Natural killer cell (primary cell): Measurements from ENCODE around the gene KCNT1. TPM values are rescaled to one million over a fixed set of nuclear protein-coding genes. Genes with fewer than 3 reads are reported as not detected.

Experiments
- ATAC-seq, 3 donors: fragments of 150-1000 bp in 2 of 3; fragments of 200-7000 bp in 1 of 3; cut with Tn5 transposase; 1 replicate in 1 of 3; 2 replicates in 2 of 3; pipeline ENCODE4 v1.10.0; 2021; ENCODE audit warnings: mild to moderate bottlenecking in 2 of 3, moderate library complexity in 2 of 3
- DNase-seq, 2 donors: peaks; one replicate each; pipeline versions ENCODE4 v3.0.0 to v3.0.0-alpha.2; 2013 to 2021; ENCODE audit warnings: mixed read lengths in 1 of 2
- H3K27ac ChIP-seq: one replicate; pipeline ENCODE4 v1.5.1; 2013; ENCODE audit warnings: mild to moderate bottlenecking, low read length
- H3K27me3 ChIP-seq: one replicate; pipeline ENCODE4 v1.6.1; 2013; ENCODE audit warnings: low read length; ENCODE audit not compliant: control insufficient read depth, insufficient read depth
- H3K36me3 ChIP-seq: one replicate; pipeline ENCODE4 v1.6.1; 2013; ENCODE audit warnings: low read length; ENCODE audit not compliant: control insufficient read depth, insufficient read depth
- H3K4me1 ChIP-seq: one replicate; pipeline ENCODE4 v1.6.1; 2013; ENCODE audit warnings: low read length; ENCODE audit not compliant: control insufficient read depth, insufficient read depth
- H3K4me3 ChIP-seq: one replicate; pipeline ENCODE4 v1.5.1; 2013; ENCODE audit warnings: low read length
- H3K9me3 ChIP-seq: one replicate; pipeline ENCODE4 v1.6.1; 2013; ENCODE audit warnings: low read length; ENCODE audit not compliant: control insufficient read depth, insufficient read depth
- H3K27ac Mint-ChIP-seq, 2 donors: one replicate each; pipeline ENCODE4 v1.8.0; 2022; ENCODE audit warnings: mild to moderate bottlenecking in 2 of 2, mixed read lengths in 2 of 2, moderate library complexity in 1 of 2
- H3K27me3 Mint-ChIP-seq, 2 donors: one replicate each; pipeline ENCODE4 v1.8.0; 2022; ENCODE audit warnings: low read depth in 2 of 2, mixed read lengths in 2 of 2
- H3K36me3 Mint-ChIP-seq: one replicate; pipeline ENCODE4 v1.8.0; 2022; ENCODE audit warnings: mixed read lengths
- H3K4me1 Mint-ChIP-seq, 2 donors: one replicate each; pipeline ENCODE4 v1.8.0; 2022; ENCODE audit warnings: mixed read lengths in 2 of 2
- H3K4me3 Mint-ChIP-seq: one replicate; pipeline ENCODE4 v1.8.0; 2022; ENCODE audit warnings: mild to moderate bottlenecking, moderate library complexity, mixed read lengths
- H3K9me3 Mint-ChIP-seq, 2 donors: one replicate each; pipeline ENCODE4 v1.8.0; 2022; ENCODE audit warnings: mixed read lengths in 2 of 2
- WGBS: methylation state at CpG from one replicate; pipeline ENCODE4 v1.1.7; 2013; ENCODE audit warnings: missing lambda C conversion rate; ENCODE audit not compliant: insufficient coverage; 5-methylcytosine and 5-hydroxymethylcytosine counted together
- intact Hi-C: fragments of 100-400 bp; cut with micrococcal nuclease; formaldehyde crosslinking; loops from one replicate; pipeline ENCODE4 v1.14.2; 2022
- total RNA-seq, 4 donors: library from RNA; stranded (reverse); fragments of 120-200 nt in 1 of 4; gene quantifications; one replicate each; pipeline versions ENCODE4 v1.2.3 to v1.2.4, GENCODE V29; 2013 to 2022
- TF ChIP-seq, protein P1 (sequence below): fragments of 200-600 bp; IDR thresholded peaks from one replicate; pipeline ENCODE4 v1.8.0; 2022; ENCODE audit warnings: antibody characterized with exemption

KCNT1 gene
- total RNA-seq, 3 donors from 2014 or later (not counting 1 experiment from before 2014, with no cell fraction given) = 0.52 to 1.2 (median 0.88) TPM

DNA sequence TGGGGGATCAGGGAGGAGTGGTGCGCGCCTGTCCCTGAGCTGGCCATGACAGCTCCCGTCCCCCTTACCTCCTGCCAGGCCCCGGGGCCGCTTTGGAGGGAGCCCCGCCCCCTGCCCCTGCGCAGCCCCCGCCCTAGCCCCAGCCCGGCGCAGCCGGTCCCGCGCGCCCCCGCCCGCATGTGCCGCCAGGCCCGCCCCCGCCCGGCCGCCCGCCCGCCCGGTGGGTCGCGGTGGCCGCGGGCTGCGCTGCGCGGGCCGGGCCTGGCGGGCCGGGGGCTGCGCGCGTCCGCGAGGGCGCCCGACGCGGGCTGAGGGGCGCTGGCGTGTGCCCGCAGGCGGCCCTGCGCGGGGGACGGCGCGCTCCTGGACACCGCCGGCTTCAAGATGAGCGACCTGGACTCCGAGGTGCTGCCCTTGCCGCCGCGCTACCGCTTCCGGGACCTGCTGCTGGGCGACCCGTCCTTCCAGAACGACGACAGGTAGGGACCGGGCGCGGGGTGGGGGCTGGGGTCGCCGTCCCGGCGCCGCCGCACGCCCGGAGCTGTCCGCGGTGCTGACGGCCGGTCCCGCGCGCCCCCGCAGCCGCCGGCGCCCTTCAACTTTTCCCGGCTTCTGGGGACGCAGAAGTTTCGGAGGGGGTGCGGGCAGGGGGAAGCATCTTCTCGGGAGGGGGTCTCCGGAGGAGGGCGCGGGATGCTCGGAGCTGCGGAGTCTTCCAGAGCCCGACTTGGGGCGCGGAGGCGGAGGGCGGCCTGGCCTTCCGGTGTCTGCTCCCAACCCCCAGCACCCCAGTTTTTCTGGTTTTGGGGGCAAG is 12.5 kb downstream of the KCNT1 start:
- TF ChIP-seq, protein P1, sequence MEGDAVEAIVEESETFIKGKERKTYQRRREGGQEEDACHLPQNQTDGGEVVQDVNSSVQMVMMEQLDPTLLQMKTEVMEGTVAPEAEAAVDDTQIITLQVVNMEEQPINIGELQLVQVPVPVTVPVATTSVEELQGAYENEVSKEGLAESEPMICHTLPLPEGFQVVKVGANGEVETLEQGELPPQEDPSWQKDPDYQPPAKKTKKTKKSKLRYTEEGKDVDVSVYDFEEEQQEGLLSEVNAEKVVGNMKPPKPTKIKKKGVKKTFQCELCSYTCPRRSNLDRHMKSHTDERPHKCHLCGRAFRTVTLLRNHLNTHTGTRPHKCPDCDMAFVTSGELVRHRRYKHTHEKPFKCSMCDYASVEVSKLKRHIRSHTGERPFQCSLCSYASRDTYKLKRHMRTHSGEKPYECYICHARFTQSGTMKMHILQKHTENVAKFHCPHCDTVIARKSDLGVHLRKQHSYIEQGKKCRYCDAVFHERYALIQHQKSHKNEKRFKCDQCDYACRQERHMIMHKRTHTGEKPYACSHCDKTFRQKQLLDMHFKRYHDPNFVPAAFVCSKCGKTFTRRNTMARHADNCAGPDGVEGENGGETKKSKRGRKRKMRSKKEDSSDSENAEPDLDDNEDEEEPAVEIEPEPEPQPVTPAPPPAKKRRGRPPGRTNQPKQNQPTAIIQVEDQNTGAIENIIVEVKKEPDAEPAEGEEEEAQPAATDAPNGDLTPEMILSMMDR = no peak
- Mint-ChIP-seq H3K27me3 (peaks cover 20 to 28% of the 10 kb centered on the region in 2 donors), H3K9me3 (no peaks in the 10 kb centered on the region), H3K4me3 (no peak overlapping the region), H3K27ac (no peak overlapping the region), H3K36me3 (no peaks in the 10 kb centered on the region), H3K4me1 (peaks cover 0 to 3% of the 10 kb centered on the region in 2 donors)
- Histone ChIP-seq H3K4me3 (no peak overlapping the region), H3K9me3 (no peaks in the 10 kb centered on the region), H3K36me3 (no peaks in the 10 kb centered on the region), H3K27me3 (peaks cover 5% of the 10 kb centered on the region), H3K27ac (no peak overlapping the region), H3K4me1 (peaks cover 3% of the 10 kb centered on the region)
- ATAC-seq (peak in 1 of 3 donors; percentile 51), DNase-seq (no peak)
- 5% methylated on average over 103 of the region's 103 CpGs for WGBS
- intact Hi-C loops = no loop called here

DNA sequence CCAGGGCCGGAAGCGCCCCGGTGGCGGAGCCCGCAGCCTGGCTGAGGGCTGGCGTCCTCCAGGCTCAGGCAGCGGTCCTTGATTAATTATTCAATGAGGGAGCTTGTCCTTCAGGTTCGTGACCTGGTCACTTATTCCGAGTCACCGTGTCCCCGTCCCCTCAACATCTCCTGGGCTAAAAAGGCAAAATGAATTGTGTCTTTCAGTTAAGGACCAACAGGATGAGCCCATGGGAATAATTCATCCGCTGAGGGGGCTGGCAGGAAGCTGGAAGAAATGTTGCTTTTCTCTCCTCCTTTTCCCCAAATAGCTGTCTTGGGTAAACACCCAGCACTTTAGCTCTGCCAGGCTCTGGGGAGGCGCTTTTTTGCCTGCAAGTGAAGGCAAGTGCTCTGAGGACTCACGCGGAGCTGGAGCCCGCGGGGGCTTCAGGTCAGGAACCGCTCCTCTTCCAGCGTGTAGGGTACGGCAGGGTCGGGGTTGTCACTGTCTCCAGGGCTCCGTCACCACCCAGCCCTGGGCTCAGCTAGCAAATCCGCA is 13.1 kb downstream of the KCNT1 start:
- H3K27me3 ChIP-seq = peaks cover 5% of the 10 kb centered on the region
- intact Hi-C loops = no loop called here
- H3K9me3 ChIP-seq = no peaks in the 10 kb centered on the region
- H3K27me3 Mint-ChIP-seq = peaks cover 20 to 22% of the 10 kb centered on the region in 2 donors
- TF ChIP-seq, protein P1 = no peak
- H3K4me1 Mint-ChIP-seq = peaks cover 0 to 3% of the 10 kb centered on the region in 2 donors
- no peak for ATAC-seq
- no peak overlapping the region for H3K27ac Mint-ChIP-seq
- no peak for DNase-seq
- no peak overlapping the region for H3K4me3 ChIP-seq
- H3K36me3 ChIP-seq = no peaks in the 10 kb centered on the region
- WGBS = 35% methylated on average over 23 of the region's 23 CpGs
- H3K4me3 Mint-ChIP-seq = no peak overlapping the region
- H3K36me3 Mint-ChIP-seq = no peaks in the 10 kb centered on the region
- no peak overlapping the region for H3K27ac ChIP-seq
- H3K9me3 Mint-ChIP-seq = no peaks in the 10 kb centered on the region
- peaks cover 3% of the 10 kb centered on the region for H3K4me1 ChIP-seq

DNA sequence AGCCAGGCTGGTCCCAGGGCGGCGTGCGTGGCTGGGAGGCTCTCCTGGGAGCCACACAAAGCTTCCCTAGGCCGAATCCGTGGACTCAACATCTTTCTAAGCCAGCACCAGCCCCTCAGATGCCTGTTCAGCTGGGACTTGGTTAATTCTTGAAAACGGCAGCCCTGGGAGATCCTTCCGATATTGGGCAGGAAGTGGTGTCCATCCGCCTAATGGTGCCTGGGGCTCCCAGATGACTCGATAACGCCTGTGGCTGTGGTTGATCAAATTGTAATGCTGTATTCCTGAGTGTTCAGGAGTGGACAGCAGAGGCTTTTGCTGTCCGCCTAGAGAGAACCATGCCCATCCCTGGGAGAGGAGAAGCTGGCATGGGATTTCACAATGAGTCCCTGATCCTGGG is 14.1 kb downstream of the KCNT1 start:
- Histone ChIP-seq H3K27ac (no peak overlapping the region), H3K4me3 (no peak overlapping the region), H3K36me3 (no peaks in the 10 kb centered on the region), H3K27me3 (peaks cover 5% of the 10 kb centered on the region), H3K4me1 (peaks cover 3% of the 10 kb centered on the region), H3K9me3 (no peaks in the 10 kb centered on the region)
- intact Hi-C loops = no loop called here
- Mint-ChIP-seq H3K9me3 (no peaks in the 10 kb centered on the region), H3K36me3 (no peaks in the 10 kb centered on the region), H3K27ac (no peak overlapping the region), H3K4me1 (peaks cover 0 to 3% of the 10 kb centered on the region in 2 donors), H3K27me3 (peaks cover 20% of the 10 kb centered on the region in 2 donors), H3K4me3 (no peak overlapping the region)
- DNase-seq (no peak), ATAC-seq (no peak)
- WGBS = 86% methylated on average over 11 of the region's 11 CpGs
- TF ChIP-seq, protein P1 = no peak
